GM15510 (cell line): ENCODE results near the gene TBC1D22A.

Source experiments
- POLR2A ChIP-seq: IDR thresholded peaks from 3 replicates; pipeline ENCODE4 v1.6.1; 2011; ENCODE audit warnings: borderline replicate concordance; ENCODE audit not compliant: insufficient read length; ENCODE audit errors: extremely low read depth

Gene TBC1D22A

DNA sequence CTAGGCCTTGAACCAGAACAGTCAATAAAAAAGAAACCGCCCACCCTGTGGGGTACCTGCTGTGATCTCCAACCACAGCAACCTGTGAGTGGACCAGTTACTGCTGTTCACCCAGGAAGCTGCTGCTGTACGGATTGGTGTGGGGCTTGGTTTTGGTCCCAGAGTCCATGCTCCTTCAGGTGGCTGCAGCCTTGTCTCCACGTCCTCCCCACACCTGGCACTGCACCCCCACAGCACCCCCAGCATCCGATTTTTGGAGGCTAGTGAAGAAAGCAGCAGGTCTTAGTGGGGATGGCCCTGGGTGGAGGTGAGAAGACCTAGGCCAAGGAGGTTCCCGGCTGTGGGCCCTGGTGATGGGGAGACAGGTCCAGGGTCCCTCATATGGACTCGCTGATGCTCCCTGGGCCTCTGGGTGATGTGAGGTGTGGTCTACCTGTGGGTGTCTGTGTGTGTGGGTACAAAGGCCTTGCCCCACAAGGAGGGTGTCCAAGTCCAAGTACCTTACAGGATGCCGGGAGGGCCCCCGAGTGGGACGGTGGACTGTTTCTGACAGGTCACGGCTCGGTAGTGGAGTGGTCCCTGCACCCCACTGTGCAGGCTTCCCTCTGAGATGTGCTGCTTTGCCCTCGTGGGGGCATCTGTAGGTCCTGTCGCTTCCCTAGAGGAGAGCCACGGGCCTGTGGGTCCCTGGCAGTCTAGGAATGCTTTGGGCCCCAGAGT lies 283.4 kb downstream of the TBC1D22A start:
- TF ChIP-seq POLR2A = no peak

DNA sequence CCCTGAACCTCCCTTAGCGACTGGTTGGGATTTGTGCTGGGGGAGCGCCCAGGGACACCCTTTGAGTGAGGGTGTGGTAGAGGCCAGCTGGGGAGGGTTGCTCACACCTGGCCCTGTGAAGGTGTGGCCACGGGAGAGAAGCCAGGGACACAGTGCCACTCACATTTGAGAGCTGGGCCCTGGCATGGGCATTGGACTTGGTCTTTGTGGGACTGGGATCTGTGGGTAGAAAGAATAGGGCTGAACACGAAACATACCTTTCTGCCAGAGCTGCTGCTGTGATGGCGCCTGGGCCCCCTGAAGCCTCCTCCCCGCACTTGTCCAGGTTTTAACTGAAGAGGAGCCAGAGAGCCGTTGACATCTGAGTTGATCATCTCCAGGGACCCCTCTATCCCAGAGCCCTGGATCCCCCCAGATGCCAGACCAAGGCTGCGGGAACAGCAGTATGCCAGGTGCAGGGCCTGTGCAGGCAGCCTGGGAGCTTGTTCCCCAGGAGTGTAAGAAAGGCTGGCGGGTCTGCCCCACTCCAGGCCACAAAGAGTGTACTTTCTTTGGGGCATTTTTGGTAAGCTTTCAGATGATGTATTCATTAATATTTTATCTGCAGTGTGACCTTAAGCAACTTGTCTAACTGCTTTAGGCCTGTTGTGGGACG lies 284.1 kb downstream of the TBC1D22A start:
- TF ChIP-seq POLR2A = no peak

DNA sequence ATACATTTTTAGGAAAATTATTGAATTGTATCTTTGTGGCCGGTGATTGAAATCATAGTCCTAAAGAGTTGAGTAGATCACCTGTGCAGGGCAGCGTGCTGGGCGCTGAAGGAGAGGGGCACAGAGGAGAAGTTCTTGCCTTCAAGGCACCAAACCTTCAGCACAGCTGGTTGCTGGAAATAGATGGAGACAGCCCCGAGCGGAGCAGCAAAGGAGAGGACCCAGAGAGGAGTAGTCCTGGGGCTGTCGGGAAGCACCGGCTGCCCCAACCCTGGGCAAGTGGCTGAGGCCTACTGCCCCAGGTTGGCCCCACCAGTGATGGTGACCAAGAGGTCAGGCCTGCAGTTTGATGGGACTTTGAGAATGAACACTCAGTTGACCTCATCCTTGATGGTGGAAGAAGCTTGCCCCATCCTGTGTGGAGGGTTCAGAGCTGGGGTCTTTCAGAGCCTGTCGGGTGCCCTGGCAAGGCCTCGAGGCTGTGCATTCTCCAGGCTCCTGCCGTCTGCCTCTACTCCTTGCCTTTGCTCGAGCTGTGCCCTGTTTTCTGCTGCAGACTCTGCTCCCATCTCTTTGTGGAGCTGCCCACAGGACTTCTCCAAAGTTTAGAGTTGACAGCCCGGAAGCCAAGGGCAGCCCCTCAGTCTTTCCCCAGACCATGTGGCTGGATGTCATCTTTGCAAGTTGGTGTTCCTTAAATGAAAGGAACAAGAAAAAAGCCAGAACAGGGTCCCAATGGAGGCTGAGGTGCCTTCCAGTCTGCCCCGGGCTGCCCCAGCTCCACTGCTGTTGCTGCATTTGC lies 285.1 kb downstream of the TBC1D22A start:
- no peak for TF ChIP-seq POLR2A

DNA sequence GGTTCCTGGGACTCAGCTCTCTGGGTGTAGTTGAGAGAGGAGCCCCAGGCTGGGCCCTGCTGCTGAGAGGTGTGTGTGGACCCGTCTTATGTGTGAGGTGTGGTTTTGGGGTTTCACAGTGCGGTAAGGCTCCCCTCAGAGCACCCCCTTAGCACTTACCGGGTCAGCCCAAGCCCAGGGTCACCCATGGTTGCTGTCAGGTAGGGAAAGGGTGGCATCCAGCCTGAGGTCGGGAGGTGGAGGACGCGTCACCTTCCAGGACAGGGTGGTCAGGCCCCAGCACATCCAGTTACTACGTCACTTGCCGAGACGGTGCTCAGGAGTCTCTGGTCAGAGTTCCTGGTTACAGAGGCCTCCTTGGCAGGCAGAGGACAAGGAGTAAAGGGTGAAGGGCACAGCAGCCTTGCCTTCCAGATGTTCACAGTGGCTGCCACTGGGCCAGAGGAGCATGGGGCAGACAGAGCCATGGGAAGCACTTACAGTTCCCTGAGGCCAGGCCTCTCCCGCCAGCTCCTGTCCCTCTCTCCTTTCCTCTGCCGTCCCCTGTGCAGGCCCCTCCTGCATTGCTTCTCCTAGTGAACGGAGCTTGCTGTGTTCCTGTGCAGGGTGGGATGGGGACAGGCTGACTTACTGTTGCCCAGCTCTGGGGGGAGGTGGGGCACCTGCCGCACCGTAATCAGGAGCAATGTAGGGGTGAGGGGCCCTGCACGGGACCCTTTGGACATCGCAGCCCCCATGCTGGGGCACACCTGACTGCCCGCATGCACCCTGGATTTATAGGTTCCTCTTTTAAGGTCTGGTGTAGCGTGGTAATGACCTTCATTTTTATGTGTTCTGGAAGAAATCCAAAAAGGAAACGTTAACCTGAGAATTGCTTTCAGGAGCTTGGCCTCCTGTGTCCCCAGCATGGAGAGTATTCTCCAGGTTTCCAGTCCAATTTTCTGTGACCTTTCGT lies 285.9 kb downstream of the TBC1D22A start:
- TF ChIP-seq POLR2A = no peak

DNA sequence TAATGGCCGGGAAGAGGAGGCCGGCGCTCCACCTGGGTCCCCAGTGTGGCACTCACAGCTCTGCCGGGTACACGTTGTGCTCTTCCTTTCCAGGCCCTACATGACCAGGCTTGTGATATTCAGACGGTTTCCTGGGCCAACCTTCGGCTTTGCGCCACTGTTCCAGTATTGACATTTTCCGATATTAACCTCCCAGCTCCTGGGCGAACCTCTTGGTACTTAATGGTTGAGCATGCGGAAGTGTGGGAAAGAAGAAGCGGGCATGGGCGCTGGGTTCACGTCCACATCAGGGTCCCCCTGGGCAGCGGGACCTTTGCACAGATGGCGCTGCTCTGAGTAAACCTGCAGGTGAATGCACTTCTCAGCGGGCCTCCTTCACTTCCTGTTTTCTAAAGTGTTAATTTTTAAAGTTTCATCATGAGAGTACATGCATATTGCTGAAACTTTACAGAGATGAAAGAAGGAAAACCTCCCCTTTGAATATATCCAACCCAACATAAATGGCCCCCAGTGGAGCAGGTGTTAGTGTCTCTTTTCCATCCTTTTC lies 286.7 kb downstream of the TBC1D22A start:
- no peak for TF ChIP-seq POLR2A

GRCh38 chr22:47050401-47051051 lies 288.1 kb downstream of the TBC1D22A start:
- no peak for TF ChIP-seq POLR2A

- TF ChIP-seq POLR2A = no peak
Observed at GRCh38 chr22:47051441-47052071, 289.1 kb downstream of the TBC1D22A start.

DNA sequence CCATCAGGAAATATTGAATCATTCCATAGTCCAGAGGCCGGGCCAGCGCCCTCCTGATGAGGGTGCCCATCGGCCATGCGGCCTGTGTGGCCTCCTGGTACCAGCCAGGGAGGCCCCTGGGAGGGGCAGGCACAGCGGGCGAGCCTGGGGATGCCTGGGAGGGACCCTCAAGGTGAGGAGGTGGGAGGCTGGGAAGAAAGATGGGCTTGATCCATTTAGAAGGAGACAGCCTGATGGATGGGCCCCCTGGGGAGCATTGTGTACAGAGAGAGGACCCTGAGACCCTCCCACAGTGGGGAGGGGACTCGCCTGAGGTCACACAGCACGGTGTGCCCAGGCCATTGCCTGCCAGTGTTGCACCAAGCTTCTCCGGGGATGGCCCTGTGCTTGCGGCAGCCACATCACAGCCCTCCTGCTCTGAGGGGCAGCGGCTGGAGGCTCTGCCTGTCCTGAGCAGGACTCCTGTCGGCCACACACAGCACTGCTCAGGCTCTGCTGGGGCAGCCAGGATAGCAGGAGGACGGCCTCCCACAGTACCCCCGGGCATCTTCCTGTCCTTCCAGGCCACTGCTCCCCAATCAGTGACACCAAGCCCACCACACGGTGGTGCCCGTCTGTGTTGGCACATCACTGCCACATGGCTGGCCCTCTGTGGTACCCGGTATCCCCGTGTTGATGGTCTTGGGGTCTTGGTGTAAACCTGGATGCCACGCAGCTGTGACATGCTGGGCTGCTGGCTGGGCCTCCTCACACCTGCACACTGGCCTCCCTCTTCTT lies 290.0 kb downstream of the TBC1D22A start:
- no peak for TF ChIP-seq POLR2A

DNA sequence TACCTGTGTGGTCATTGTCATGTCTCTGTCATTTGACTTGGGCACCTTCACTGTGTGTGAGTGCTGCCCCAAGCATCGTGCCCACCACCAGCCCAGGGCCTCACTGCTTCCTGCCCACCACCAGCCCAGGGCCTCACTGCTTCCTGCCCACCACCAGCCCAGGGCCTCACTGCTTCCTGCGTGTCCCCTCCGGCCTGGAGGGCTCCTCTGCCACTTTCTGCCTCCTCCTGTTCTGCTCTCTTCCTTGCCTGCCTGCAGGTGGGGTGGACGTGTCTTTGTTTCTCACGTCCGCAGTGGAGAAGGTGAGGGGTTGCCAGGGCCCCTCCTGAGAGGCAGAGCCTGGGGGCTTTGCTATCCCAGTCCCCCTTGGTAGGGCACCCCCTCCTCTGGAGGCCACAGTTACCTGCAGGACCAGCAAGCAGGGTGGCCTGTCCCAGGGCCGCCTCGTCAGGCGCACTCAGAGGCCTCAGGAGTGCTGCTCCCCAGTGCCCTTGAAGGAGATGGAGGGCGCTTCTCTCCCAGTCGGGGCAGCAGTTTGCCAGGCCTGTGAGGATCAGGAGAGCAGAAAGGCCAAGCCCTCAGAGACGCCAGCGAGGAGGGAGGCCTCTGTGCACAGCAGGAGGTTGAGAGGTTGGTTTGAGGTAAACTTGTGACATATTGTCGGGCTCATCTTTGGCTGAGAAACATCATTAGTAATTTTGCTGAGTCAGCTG lies 290.7 kb downstream of the TBC1D22A start:
- no peak for TF ChIP-seq POLR2A

- no peak for TF ChIP-seq POLR2A
Observed at GRCh38 chr22:47053726-47054141, 291.3 kb downstream of the TBC1D22A start.

DNA sequence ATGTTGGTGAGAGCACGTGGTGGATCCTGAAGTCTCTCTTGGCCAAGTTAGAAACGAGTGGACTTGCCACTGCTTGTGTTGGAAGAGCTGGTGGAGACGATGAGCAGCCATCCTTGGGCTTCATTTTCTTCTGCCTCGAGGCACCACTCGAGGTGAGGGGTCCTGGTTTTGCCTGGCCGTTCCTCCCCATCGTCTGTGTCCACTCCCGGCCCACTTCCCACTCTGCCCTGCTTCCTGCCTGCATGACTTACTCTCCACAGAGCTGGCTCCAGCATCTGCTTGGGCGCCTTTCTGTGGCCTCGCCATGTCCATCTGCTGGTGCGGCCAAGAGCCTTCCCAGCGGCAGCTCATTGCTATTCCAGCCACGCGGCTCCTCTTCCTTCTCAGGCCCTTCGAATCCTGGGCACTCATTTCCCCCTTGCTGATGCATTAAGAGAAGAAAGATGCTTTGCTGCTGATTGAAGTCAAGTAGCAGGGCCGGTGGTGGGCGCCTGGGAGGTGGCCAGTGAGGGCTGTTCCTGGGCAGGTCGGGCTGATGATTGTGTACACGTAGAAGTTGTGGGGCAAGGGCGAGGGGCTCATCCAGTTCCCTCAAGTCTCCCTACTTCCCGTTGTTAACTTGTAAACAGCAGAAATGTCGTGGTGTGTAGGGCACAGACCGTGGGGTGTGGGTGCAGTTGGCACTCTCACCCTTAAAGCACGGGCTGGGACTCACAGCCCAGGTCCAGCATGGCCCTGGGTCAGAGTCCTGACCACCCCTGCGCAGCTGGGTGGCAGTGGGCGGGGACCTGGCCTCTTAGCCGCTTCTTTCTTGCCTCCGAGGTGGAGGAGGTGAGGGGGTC lies 292.0 kb downstream of the TBC1D22A start:
- TF ChIP-seq POLR2A = no peak
